HG03571 (cell line): ENCODE results near the gene GABRB1.

ENCODE experiments used
- ATAC-seq: cut with Tn5 transposase; IDR thresholded peaks from one replicate; pipeline ENCODE4 v1.9.1; 2021; ENCODE audit not compliant: unreplicated experiment

GABRB1 gene

GRCh38 chr4:47045261-47045660, 13.9 kb downstream of the GABRB1 start:
- no peak for ATAC-seq

- ATAC-seq = no peak
Observed at GRCh38 chr4:47049347-47049746, 18.0 kb downstream of the GABRB1 start.

- no peak for ATAC-seq
Observed at GRCh38 chr4:47050761-47051725, 19.7 kb downstream of the GABRB1 start.

GRCh38 chr4:47053485-47053884, 22.1 kb downstream of the GABRB1 start:
- ATAC-seq = no peak

- no peak for ATAC-seq
Observed at GRCh38 chr4:47054130-47054529, 22.8 kb downstream of the GABRB1 start.

- ATAC-seq = no peak
Observed at GRCh38 chr4:47057991-47058390, 26.6 kb downstream of the GABRB1 start.

- ATAC-seq = no peak
Observed at GRCh38 chr4:47060561-47060960, 29.2 kb downstream of the GABRB1 start.

GRCh38 chr4:47061435-47061834, 30.1 kb downstream of the GABRB1 start:
- no peak for ATAC-seq

- ATAC-seq = no peak
Observed at GRCh38 chr4:47065051-47065481, 33.7 kb downstream of the GABRB1 start.

GRCh38 chr4:47068986-47069385, 37.6 kb downstream of the GABRB1 start:
- no peak for ATAC-seq

- no peak for ATAC-seq
Observed at GRCh38 chr4:47071901-47072341, 40.6 kb downstream of the GABRB1 start.

- ATAC-seq = no peak
Observed at GRCh38 chr4:47073647-47074046, 42.3 kb downstream of the GABRB1 start.

- no peak for ATAC-seq
Observed at GRCh38 chr4:47074816-47075215, 43.4 kb downstream of the GABRB1 start.

GRCh38 chr4:47075262-47075661, 43.9 kb downstream of the GABRB1 start:
- no peak for ATAC-seq

- no peak for ATAC-seq
Observed at GRCh38 chr4:47075919-47076318, 44.6 kb downstream of the GABRB1 start.

GRCh38 chr4:47084111-47084510, 52.7 kb downstream of the GABRB1 start:
- no peak for ATAC-seq

- ATAC-seq = no peak
Observed at GRCh38 chr4:47084795-47085194, 53.4 kb downstream of the GABRB1 start.

GRCh38 chr4:47088298-47088697, 56.9 kb downstream of the GABRB1 start:
- ATAC-seq = no peak

GRCh38 chr4:47095884-47096283, 64.5 kb downstream of the GABRB1 start:
- ATAC-seq = no peak

GRCh38 chr4:47101453-47101852, 70.1 kb downstream of the GABRB1 start:
- ATAC-seq = no peak

GRCh38 chr4:47104986-47105385, 73.6 kb downstream of the GABRB1 start:
- no peak for ATAC-seq

GRCh38 chr4:47106561-47106960, 75.2 kb downstream of the GABRB1 start:
- ATAC-seq = no peak

- ATAC-seq = no peak
Observed at GRCh38 chr4:47109379-47109778, 78.0 kb downstream of the GABRB1 start.
